NT2/D1 (cell line): ENCODE data around the gene FRS2.

Source experiments
- DNase-seq: peaks from one replicate; pipeline ENCODE4 v3.0.0-alpha.2; 2011; ENCODE audit warnings: low read depth, low spot score
- H3K27me3 ChIP-seq: 2 replicates; pipeline ENCODE4 v1.6.0; 2011; ENCODE audit warnings: mild to moderate bottlenecking; ENCODE audit not compliant: insufficient read length, insufficient read depth
- H3K36me3 ChIP-seq: 2 replicates; pipeline ENCODE4 v1.6.1; 2011; ENCODE audit warnings: mild to moderate bottlenecking, low read length, mixed read lengths; ENCODE audit not compliant: insufficient read depth, insufficient read length
- H3K4me1 ChIP-seq: 2 replicates; pipeline ENCODE4 v1.5.1; 2011; ENCODE audit not compliant: insufficient read depth, insufficient read length
- H3K4me3 ChIP-seq: 2 replicates; pipeline ENCODE4 v1.5.1; 2011; ENCODE audit warnings: low read depth; ENCODE audit not compliant: insufficient read length
- H3K9ac ChIP-seq: 2 replicates; pipeline ENCODE4 v1.6.0; 2011; ENCODE audit warnings: low read depth; ENCODE audit not compliant: insufficient read length
- H3K9me3 ChIP-seq: 2 replicates; pipeline ENCODE4 v1.5.1; 2011; ENCODE audit warnings: mild to moderate bottlenecking, low read length; ENCODE audit not compliant: insufficient read depth
- SUZ12 ChIP-seq: IDR thresholded peaks from 2 replicates; pipeline ENCODE4 v1.6.1; 2011; ENCODE audit not compliant: insufficient read length, insufficient read depth; ENCODE audit errors: extremely low read depth
- YY1 ChIP-seq: IDR thresholded peaks from 2 replicates; pipeline ENCODE4 v1.6.1; 2011; ENCODE audit not compliant: insufficient read length, insufficient read depth
- ZNF274 ChIP-seq: IDR thresholded peaks from 2 replicates; pipeline ENCODE4 v1.6.1; 2011; ENCODE audit warnings: mild to moderate bottlenecking, low read depth, low read length

The FRS2 gene

GRCh38 chr12:69431591-69432222 is 38.5 kb upstream of the FRS2 start:
- Histone ChIP-seq H3K4me3 (no peak overlapping the region), H3K36me3 (no peaks in the 10 kb centered on the region), H3K4me1 (no peaks in the 10 kb centered on the region), H3K27me3 (no peaks in the 10 kb centered on the region), H3K9me3 (no peaks in the 10 kb centered on the region), H3K9ac (no peak overlapping the region)
- DNase-seq: no peak
- TF ChIP-seq YY1: no peak
- no peak for TF ChIP-seq SUZ12
- TF ChIP-seq ZNF274: no peak

- DNase-seq: no peak
These were observed 36.5 kb upstream of the FRS2 start for GRCh38 chr12:69433653-69434052.

GRCh38 chr12:69435644-69436043 is 34.5 kb upstream of the FRS2 start:
- H3K9me3 ChIP-seq: no peaks in the 10 kb centered on the region
- no peak overlapping the region for H3K9ac ChIP-seq
- H3K36me3 ChIP-seq: no peaks in the 10 kb centered on the region
- DNase-seq: no peak
- H3K4me1 ChIP-seq: no peaks in the 10 kb centered on the region
- H3K27me3 ChIP-seq: no peaks in the 10 kb centered on the region
- H3K4me3 ChIP-seq: no peak overlapping the region
- TF ChIP-seq YY1 (no peak), SUZ12 (no peak), ZNF274 (no peak)

More at GRCh38 chr12:69433653-69434052, 36.5 kb upstream of the FRS2 start:
- Histone ChIP-seq H3K36me3 (no peaks in the 10 kb centered on the region), H3K27me3 (no peaks in the 10 kb centered on the region), H3K9me3 (no peaks in the 10 kb centered on the region), H3K4me1 (no peaks in the 10 kb centered on the region), H3K9ac (no peak overlapping the region), H3K4me3 (no peak overlapping the region)
- TF ChIP-seq YY1 (no peak), SUZ12 (no peak), ZNF274 (no peak)

- Histone ChIP-seq H3K4me3 (no peak overlapping the region), H3K27me3 (no peaks in the 10 kb centered on the region), H3K9ac (no peak overlapping the region), H3K9me3 (no peaks in the 10 kb centered on the region), H3K4me1 (no peaks in the 10 kb centered on the region), H3K36me3 (no peaks in the 10 kb centered on the region)
- no peak for DNase-seq
- no peak for TF ChIP-seq SUZ12
- TF ChIP-seq YY1: no peak
- no peak for TF ChIP-seq ZNF274
These were observed 33.1 kb upstream of the FRS2 start for GRCh38 chr12:69437073-69437472.

GRCh38 chr12:69438539-69438938 is 31.6 kb upstream of the FRS2 start:
- no peaks in the 10 kb centered on the region for H3K9me3 ChIP-seq
- no peak overlapping the region for H3K4me3 ChIP-seq
- H3K36me3 ChIP-seq: no peaks in the 10 kb centered on the region
- H3K9ac ChIP-seq: no peak overlapping the region
- no peaks in the 10 kb centered on the region for H3K4me1 ChIP-seq
- DNase-seq: no peak
- TF ChIP-seq SUZ12 (no peak), YY1 (no peak), ZNF274 (no peak)
- H3K27me3 ChIP-seq: no peaks in the 10 kb centered on the region

- Histone ChIP-seq H3K9me3 (no peaks in the 10 kb centered on the region), H3K9ac (no peak overlapping the region), H3K4me3 (no peak overlapping the region), H3K27me3 (no peaks in the 10 kb centered on the region), H3K36me3 (no peaks in the 10 kb centered on the region), H3K4me1 (no peaks in the 10 kb centered on the region)
- no peak for TF ChIP-seq ZNF274
- TF ChIP-seq YY1: no peak
- TF ChIP-seq SUZ12: no peak
- DNase-seq: no peak
These were observed 30.2 kb upstream of the FRS2 start for GRCh38 chr12:69440016-69440415.

GRCh38 chr12:69440886-69441285 is 29.3 kb upstream of the FRS2 start:
- no peaks in the 10 kb centered on the region for H3K27me3 ChIP-seq
- no peaks in the 10 kb centered on the region for H3K4me1 ChIP-seq
- no peak overlapping the region for H3K4me3 ChIP-seq
- H3K9ac ChIP-seq: no peak overlapping the region
- no peaks in the 10 kb centered on the region for H3K9me3 ChIP-seq
- H3K36me3 ChIP-seq: no peaks in the 10 kb centered on the region
- DNase-seq: no peak
- TF ChIP-seq ZNF274 (no peak), SUZ12 (no peak), YY1 (no peak)

- Histone ChIP-seq H3K36me3 (no peaks in the 10 kb centered on the region), H3K4me1 (no peaks in the 10 kb centered on the region), H3K4me3 (no peak overlapping the region), H3K27me3 (no peaks in the 10 kb centered on the region), H3K9me3 (no peaks in the 10 kb centered on the region), H3K9ac (no peak overlapping the region)
- TF ChIP-seq SUZ12 (no peak), YY1 (no peak), ZNF274 (no peak)
- DNase-seq: no peak
These were observed 27.3 kb upstream of the FRS2 start for GRCh38 chr12:69442894-69443293.
